HepG2 (cell line): ENCODE data around the gene ANKS4B. TPM values are rescaled to one million over a fixed set of nuclear protein-coding genes. Genes with fewer than 3 reads are reported as not detected.

Source experiments
- AKAP8 ChIP-seq: sonication (generic); formaldehyde crosslinking; IDR thresholded peaks from 2 replicates; pipeline ENCODE4 v1.5.1; 2020; ENCODE audit warnings: mild to moderate bottlenecking, missing genetic modification reagents
- DNMT3B ChIP-seq: conservative IDR thresholded peaks from 2 replicates; pipeline ENCODE4 v1.6.1; 2016; ENCODE audit warnings: missing biosample characterization, control low read depth
- KDM1A ChIP-seq: IDR thresholded peaks from 2 replicates; pipeline ENCODE4 v1.6.1; 2016; ENCODE audit warnings: missing compliant biosample characterization
- KIAA2018 ChIP-seq: sonication (generic); formaldehyde crosslinking; IDR thresholded peaks from 2 replicates; pipeline ENCODE4 v1.5.0; 2020; ENCODE audit warnings: mild to moderate bottlenecking, missing genetic modification reagents, borderline replicate concordance
- MLX ChIP-seq: IDR thresholded peaks from 2 replicates; pipeline ENCODE4 v1.6.1; 2016
- NR0B2 ChIP-seq: sonication (generic); formaldehyde crosslinking; IDR thresholded peaks from 2 replicates; pipeline ENCODE4 v1.4.0; 2020; ENCODE audit warnings: mild to moderate bottlenecking, missing genetic modification reagents
- PAWR ChIP-seq: sonication (generic); formaldehyde crosslinking; IDR thresholded peaks from 2 replicates; pipeline ENCODE4 v1.4.0; 2020; ENCODE audit warnings: missing genetic modification reagents, mild to moderate bottlenecking, borderline replicate concordance
- PBX2 ChIP-seq: IDR thresholded peaks from 2 replicates; pipeline ENCODE4 v1.6.1; 2016; ENCODE audit warnings: control low read depth
- POGZ ChIP-seq: sonication (generic); formaldehyde crosslinking; IDR thresholded peaks from 2 replicates; pipeline ENCODE4 v1.4.0; 2020; ENCODE audit warnings: mild to moderate bottlenecking, missing genetic modification reagents
- TBL1XR1 ChIP-seq: fragments of 150-350 bp; IDR thresholded peaks from 2 replicates; pipeline ENCODE4 v1.6.1; 2014; ENCODE audit warnings: borderline replicate concordance, low read length; ENCODE audit not compliant: partially characterized antibody
- ZNF124 ChIP-seq: sonication (generic); formaldehyde crosslinking; IDR thresholded peaks from 2 replicates; pipeline ENCODE4 v1.4.0; 2020; ENCODE audit warnings: missing genetic modification reagents
- ZNF547 ChIP-seq: sonication (generic); formaldehyde crosslinking; IDR thresholded peaks from 2 replicates; pipeline ENCODE4 v1.5.1; 2020; ENCODE audit warnings: mild to moderate bottlenecking, missing genetic modification reagents
- ZNF629 ChIP-seq: sonication (generic); formaldehyde crosslinking; conservative IDR thresholded peaks from 2 replicates; pipeline ENCODE4 v1.5.0; 2020; ENCODE audit warnings: missing genetic modification reagents
- polyA plus RNA-seq, 8 experiments: library from polyadenylated mRNA; depleted of rRNA in 3 of 8; stranded (reverse) in 7 of 8; unstranded in 1 of 8; fragments of >200 nt; fragmentation: Illumina TruSeq in 4 of 8; extraction: Trizol in 4 of 8; gene quantifications; 2 replicates each; pipeline versions ENCODE4 v1.2.1 to v1.2.3, GENCODE V29; 2011 to 2016; ENCODE audit warnings: low read depth in 4 of 8, missing spikeins in 1 of 8, mixed read lengths in 1 of 8; ENCODE audit not compliant: insufficient read depth in 1 of 8
- total RNA-seq, 5 experiments: library from RNA; depleted of rRNA; stranded (reverse); fragments of >200 nt; fragmentation: Illumina TruSeq; extraction: Trizol; gene quantifications; 2 replicates each; pipeline ENCODE4 v1.2.3, GENCODE V29; 2016; ENCODE audit warnings: low read depth in 1 of 5
- TF ChIP-seq, protein P1 (sequence below): IDR thresholded peaks from 2 replicates; pipeline ENCODE4 v1.4.0; 2020; ENCODE audit warnings: mild to moderate bottlenecking, missing genetic modification reagents

ANKS4B gene
- total and polyA plus RNA-seq, 2 of the 13 experiments (the other 11 are each of a cell fraction or from before 2014, with no cell fraction given) = 6.5 to 30.0 TPM

DNA sequence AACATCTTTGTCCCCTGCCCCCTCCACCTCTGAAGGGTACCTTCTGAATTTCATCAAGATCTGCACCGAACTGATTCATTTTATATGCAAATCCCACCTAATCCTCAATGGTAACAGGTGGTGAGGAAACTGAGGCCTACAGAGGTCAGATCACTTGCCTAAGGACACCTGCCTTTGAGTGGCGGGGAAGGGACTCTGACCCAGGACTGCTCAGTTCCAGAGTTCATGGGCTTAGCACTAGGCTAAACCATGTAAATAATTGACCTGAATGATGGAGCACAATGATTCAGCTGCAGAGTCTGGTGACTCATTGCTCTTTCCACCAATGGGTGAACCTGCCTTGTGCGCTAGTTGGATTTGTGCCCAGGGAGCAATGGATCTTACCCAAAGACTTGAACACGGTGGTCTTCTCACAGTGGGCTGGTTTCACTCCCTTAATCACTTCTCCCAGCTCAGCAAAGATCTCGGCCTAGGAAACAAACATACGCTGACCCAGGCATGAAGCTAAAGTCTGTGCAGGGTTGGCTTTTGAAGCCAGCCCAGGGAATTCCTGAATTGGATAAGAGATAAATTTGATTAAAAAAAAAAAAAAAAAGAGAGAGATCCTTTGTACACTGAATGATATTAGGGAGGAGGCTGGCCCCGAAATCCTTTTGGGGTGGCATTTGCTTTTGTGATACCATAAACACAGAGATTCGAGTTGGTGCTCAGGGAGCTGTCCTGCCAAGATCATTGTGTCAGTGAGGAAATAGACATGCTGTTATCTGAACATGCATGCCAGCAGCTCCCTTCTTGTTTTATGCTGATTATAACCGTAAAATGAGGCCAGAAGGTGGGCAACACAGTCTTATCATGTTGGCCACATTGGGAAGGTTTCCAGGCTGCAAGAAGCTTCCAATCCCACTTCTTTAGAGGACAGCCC is 27.6 kb downstream of the ANKS4B start (continued):
- TF ChIP-seq ZNF547 (CRISPR knock-in tag) = no peak; the same call in none of the 2 replicates
- TF ChIP-seq KIAA2018 (CRISPR knock-in tag) = no peak
- TF ChIP-seq, protein P1, sequence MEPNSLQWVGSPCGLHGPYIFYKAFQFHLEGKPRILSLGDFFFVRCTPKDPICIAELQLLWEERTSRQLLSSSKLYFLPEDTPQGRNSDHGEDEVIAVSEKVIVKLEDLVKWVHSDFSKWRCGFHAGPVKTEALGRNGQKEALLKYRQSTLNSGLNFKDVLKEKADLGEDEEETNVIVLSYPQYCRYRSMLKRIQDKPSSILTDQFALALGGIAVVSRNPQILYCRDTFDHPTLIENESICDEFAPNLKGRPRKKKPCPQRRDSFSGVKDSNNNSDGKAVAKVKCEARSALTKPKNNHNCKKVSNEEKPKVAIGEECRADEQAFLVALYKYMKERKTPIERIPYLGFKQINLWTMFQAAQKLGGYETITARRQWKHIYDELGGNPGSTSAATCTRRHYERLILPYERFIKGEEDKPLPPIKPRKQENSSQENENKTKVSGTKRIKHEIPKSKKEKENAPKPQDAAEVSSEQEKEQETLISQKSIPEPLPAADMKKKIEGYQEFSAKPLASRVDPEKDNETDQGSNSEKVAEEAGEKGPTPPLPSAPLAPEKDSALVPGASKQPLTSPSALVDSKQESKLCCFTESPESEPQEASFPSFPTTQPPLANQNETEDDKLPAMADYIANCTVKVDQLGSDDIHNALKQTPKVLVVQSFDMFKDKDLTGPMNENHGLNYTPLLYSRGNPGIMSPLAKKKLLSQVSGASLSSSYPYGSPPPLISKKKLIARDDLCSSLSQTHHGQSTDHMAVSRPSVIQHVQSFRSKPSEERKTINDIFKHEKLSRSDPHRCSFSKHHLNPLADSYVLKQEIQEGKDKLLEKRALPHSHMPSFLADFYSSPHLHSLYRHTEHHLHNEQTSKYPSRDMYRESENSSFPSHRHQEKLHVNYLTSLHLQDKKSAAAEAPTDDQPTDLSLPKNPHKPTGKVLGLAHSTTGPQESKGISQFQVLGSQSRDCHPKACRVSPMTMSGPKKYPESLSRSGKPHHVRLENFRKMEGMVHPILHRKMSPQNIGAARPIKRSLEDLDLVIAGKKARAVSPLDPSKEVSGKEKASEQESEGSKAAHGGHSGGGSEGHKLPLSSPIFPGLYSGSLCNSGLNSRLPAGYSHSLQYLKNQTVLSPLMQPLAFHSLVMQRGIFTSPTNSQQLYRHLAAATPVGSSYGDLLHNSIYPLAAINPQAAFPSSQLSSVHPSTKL (CRISPR knock-in tag) = peak; percentile 93
- TF ChIP-seq KDM1A (CRISPR knock-in tag) = peak; percentile 79
- peak; percentile 85 for TF ChIP-seq MLX (CRISPR knock-in tag)
- peak; percentile 84 for TF ChIP-seq PBX2
- peak; percentile 86 for TF ChIP-seq DNMT3B (CRISPR knock-in tag)
- peak; percentile 58 for TF ChIP-seq TBL1XR1
- TF ChIP-seq ZNF629 (CRISPR knock-in tag) = peak; percentile 62
- TF ChIP-seq NR0B2 (CRISPR knock-in tag) = peak; percentile 37; the same call in 1 of the 2 replicates
- peak; percentile 18; the same call in 1 of the 2 replicates for TF ChIP-seq ZNF124 (CRISPR knock-in tag)
- TF ChIP-seq POGZ (CRISPR knock-in tag) = peak; percentile 97
- TF ChIP-seq AKAP8 (CRISPR knock-in tag) = 0 out of 2 replicates have a peak, but pooled peaks have one; percentile 42
- TF ChIP-seq PAWR (CRISPR knock-in tag) = no peak
